Esophagus squamous epithelium (tissue), 5 donors: ENCODE measurements around the gene YKT6. TPM values are rescaled to one million over a fixed set of nuclear protein-coding genes. Genes with fewer than 3 reads are reported as not detected.

Experiments
- DNase-seq: peaks from one replicate; lab custom pipeline; 2025; lab: John Stamatoyannopoulos, UW
- H3K27ac ChIP-seq, 4 donors: fragments of 200-600 bp; sonication (generic); one replicate each; pipeline ENCODE4 v1.5.1; 2016 to 2019; ENCODE audit warnings: mild to moderate bottlenecking in 1 of 4
- H3K27me3 ChIP-seq, 4 donors: fragments of 200-600 bp; sonication (generic); 1 replicate in 3 of 4; 2 replicates in 1 of 4; pipeline versions ENCODE4 v1.5.1 to v1.6.0; 2017 to 2021; ENCODE audit warnings: antibody characterized with exemption in 1 of 4
- H3K36me3 ChIP-seq, 3 donors: fragments of 200-600 bp; sonication (generic); one replicate each; pipeline ENCODE4 v1.5.1; 2016 to 2019
- H3K4me1 ChIP-seq, 3 donors: fragments of 200-600 bp; sonication (generic); one replicate each; pipeline ENCODE4 v1.5.1; 2017 to 2019
- H3K4me3 ChIP-seq, 4 donors: fragments of 200-600 bp; sonication (generic); 1 replicate in 3 of 4; 2 replicates in 1 of 4; pipeline ENCODE4 v1.5.1; 2016 to 2019; ENCODE audit warnings: mild to moderate bottlenecking in 2 of 4, moderate library complexity in 1 of 4
- H3K9me3 ChIP-seq, 3 donors: fragments of 200-600 bp; sonication (generic); one replicate each; pipeline ENCODE4 v1.5.1; 2016 to 2019
- CTCF ChIP-seq, 6 experiments: fragments of 450-650 bp in 4 of 6; fragments of 200-600 bp in 2 of 6; sonication (generic) in 2 of 6; IDR thresholded peaks; one replicate each; pipeline ENCODE4 v1.5.1; 2016 to 2019; ENCODE audit warnings: antibody characterized with exemption in 6 of 6, mild to moderate bottlenecking in 4 of 6, moderate library complexity in 4 of 6
- POLR2A ChIP-seq, 4 donors: fragments of 450-650 bp; IDR thresholded peaks; one replicate each; pipeline ENCODE4 v1.6.1; 2017; ENCODE audit warnings: antibody characterized with exemption in 4 of 4, mild to moderate bottlenecking in 4 of 4, moderate library complexity in 3 of 4
- WGBS, 2 donors: methylation state at CpG; one replicate each; pipeline ENCODE4 v1.1.5; 2018; 5-methylcytosine and 5-hydroxymethylcytosine counted together
- intact Hi-C: fragments of 100-400 bp; cut with DNase I; formaldehyde crosslinking; loops from one replicate; pipeline ENCODE4 v1.15.0; 2022
- total RNA-seq, 4 donors: library from RNA; depleted of rRNA; stranded (reverse); fragments of >200 nt; gene quantifications; one replicate each; pipeline ENCODE4 v1.1.0, GENCODE V29; 2016
- donor health status: DM: yes; HTN: yes; CAD: no.

The YKT6 gene
- total RNA-seq, 4 donors from 2014 or later = 56.3 to 91.8 (median 65.1) TPM

- H3K27me3 ChIP-seq = peaks cover 0 to 39% (median 0%) of the 10 kb centered on the region in 4 donors
- no peak overlapping the region for H3K27ac ChIP-seq
- WGBS, 2 donors = 82 to 83% methylated on average over 6 to 7 of the region's 7 CpGs
- no peak overlapping the region for H3K4me3 ChIP-seq
- intact Hi-C loops = no loop called here
- H3K36me3 ChIP-seq = no peaks in the 10 kb centered on the region
- no peak for TF ChIP-seq CTCF (IDR thresholded peaks at IDR 0.05)
- no peak for TF ChIP-seq POLR2A (IDR thresholded peaks at IDR 0.05)
- H3K4me1 ChIP-seq = peaks cover 0 to 22% (median 0%) of the 10 kb centered on the region in 3 donors
- DNase-seq = no peak
- H3K9me3 ChIP-seq = no peaks in the 10 kb centered on the region
Measured at GRCh38 chr7:44193011-44193802, 7.6 kb upstream of the YKT6 start.

- H3K4me3 ChIP-seq = no peak overlapping the region
- H3K9me3 ChIP-seq = no peaks in the 10 kb centered on the region
- H3K27me3 ChIP-seq = peaks cover 0 to 39% (median 0%) of the 10 kb centered on the region in 4 donors
- 45 to 50% methylated on average over 2 of the region's 2 CpGs for WGBS, 2 donors
- no peak for DNase-seq
- TF ChIP-seq CTCF (IDR thresholded peaks at IDR 0.05) (no peak), POLR2A (IDR thresholded peaks at IDR 0.05) (no peak)
- peaks cover 0 to 22% (median 0%) of the 10 kb centered on the region in 3 donors for H3K4me1 ChIP-seq
- intact Hi-C loops = no loop called here
- no peak overlapping the region for H3K27ac ChIP-seq
- no peaks in the 10 kb centered on the region for H3K36me3 ChIP-seq
Measured at GRCh38 chr7:44194069-44194468, 6.7 kb upstream of the YKT6 start.

GRCh38 chr7:44194562-44195145 lies 6.1 kb upstream of the YKT6 start:
- peaks cover 0 to 22% (median 0%) of the 10 kb centered on the region in 3 donors for H3K4me1 ChIP-seq
- no peak overlapping the region for H3K4me3 ChIP-seq
- no peaks in the 10 kb centered on the region for H3K9me3 ChIP-seq
- H3K27me3 ChIP-seq = peaks cover 0 to 39% (median 0%) of the 10 kb centered on the region in 4 donors
- no peaks in the 10 kb centered on the region for H3K36me3 ChIP-seq
- no peak for DNase-seq
- TF ChIP-seq POLR2A (IDR thresholded peaks at IDR 0.05) (no peak), CTCF (IDR thresholded peaks at IDR 0.05) (no peak)
- 36 to 57% methylated on average over 2 to 3 of the region's 3 CpGs for WGBS, 2 donors
- intact Hi-C loops = no loop called here
- no peak overlapping the region for H3K27ac ChIP-seq

GRCh38 chr7:44195889-44196288 lies 4.9 kb upstream of the YKT6 start:
- no peak overlapping the region for H3K27ac ChIP-seq
- no peaks in the 10 kb centered on the region for H3K36me3 ChIP-seq
- intact Hi-C loops = no loop called here
- 0 to 36% methylated on average over 1 of the region's 1 CpG for WGBS, 2 donors
- TF ChIP-seq POLR2A (IDR thresholded peaks at IDR 0.05) (no peak), CTCF (IDR thresholded peaks at IDR 0.05) (no peak)
- DNase-seq = no peak
- no peaks in the 10 kb centered on the region for H3K9me3 ChIP-seq
- peaks cover 0 to 22% (median 0%) of the 10 kb centered on the region in 3 donors for H3K4me1 ChIP-seq
- H3K4me3 ChIP-seq = no peak overlapping the region
- H3K27me3 ChIP-seq = peaks cover 0 to 35% (median 0%) of the 10 kb centered on the region in 4 donors

- Histone ChIP-seq H3K27ac (no peak overlapping the region), H3K4me3 (no peak overlapping the region), H3K4me1 (peaks cover 0 to 25% (median 1%) of the 10 kb centered on the region in 3 donors), H3K9me3 (no peaks in the 10 kb centered on the region), H3K36me3 (no peaks in the 10 kb centered on the region), H3K27me3 (peaks cover 0 to 32% (median 0%) of the 10 kb centered on the region in 4 donors)
- intact Hi-C loops = no loop called here
- TF ChIP-seq CTCF (IDR thresholded peaks at IDR 0.05) (peak; percentile 26 to 65 (median 46)), POLR2A (IDR thresholded peaks at IDR 0.05) (no peak)
- 50 to 60% methylated on average over 1 to 3 of the region's 3 CpGs for WGBS, 2 donors
- DNase-seq = no peak
Measured at GRCh38 chr7:44196450-44196872, 4.3 kb upstream of the YKT6 start.
